NCI-H748 treated with DMSO at 0.1 percent for 48 hours (cell line): Measurements from ENCODE around the gene SOX12.

ENCODE experiments used
- DNase-seq: peaks from one replicate; lab custom pipeline; 2025; lab: John Stamatoyannopoulos, UW

Gene SOX12

DNA sequence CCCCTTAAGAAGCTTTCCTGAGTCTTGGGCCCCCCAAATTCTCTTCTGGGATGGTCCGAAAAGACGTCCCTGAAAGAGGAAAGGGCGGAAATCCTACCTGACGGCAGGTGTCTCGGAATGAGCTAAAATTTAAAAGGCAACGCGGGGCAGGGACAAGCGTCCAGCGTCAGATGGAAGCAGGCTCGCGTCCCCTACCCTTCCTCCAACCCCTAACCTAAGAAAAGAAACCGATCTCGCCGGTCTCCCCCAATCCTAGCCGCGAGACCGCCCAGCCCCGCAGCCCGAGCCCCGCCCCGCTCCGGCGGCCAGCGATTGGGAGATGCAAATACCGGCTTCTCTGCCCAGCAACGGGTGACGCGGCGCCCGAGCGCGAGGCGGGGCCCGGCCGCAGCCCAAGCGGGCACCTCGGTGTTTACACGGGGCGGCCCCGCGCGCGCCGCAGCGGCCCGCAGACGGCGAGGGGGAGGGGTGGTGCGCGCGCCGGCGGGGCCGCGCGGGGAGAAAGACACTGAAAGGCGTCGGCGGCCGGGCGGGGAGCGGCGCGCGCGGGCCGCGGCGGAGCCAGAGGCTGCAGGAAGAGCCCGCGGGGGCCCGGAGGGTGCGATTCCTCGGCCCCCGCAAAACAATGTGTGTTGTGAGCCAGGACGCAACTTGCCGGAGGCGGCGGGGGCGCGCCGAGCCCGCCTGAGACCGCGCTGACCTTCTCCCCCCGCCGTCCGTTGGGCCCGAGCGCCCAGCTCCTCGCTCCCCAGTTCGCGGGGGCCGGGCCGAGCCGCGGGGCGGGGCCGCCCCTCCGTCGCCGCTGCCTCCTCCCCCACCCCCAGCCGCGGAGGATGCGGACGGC, at the start of gene SOX12:
Gene SOX12, plus strand, starts transcription at position 508 of the 844 bp plus-strand sequence. CDS start 373 bp downstream, outside the sequence.
- peak; percentile 98 for DNase-seq

DNA sequence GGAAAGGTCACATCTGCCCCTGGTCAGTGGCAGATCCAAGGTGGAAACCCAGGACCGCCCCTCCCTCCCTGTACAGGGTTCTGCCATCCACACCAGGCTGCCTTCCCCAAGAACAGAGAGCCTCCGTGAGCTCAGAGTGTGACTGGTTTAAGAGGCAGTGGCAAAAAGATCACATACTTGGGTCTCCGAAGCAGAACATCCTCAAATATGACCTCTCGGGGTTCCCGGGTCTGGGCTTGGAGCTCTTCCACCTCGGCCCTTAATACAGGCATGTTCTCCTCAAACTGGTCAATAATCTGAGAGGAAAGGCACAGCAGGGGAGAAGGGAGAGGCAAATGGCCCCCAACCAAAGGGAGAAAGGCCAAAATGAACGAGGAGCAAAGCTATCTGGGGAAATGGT, 49.6 kb upstream of the SOX12 start:
- no peak for DNase-seq

DNA sequence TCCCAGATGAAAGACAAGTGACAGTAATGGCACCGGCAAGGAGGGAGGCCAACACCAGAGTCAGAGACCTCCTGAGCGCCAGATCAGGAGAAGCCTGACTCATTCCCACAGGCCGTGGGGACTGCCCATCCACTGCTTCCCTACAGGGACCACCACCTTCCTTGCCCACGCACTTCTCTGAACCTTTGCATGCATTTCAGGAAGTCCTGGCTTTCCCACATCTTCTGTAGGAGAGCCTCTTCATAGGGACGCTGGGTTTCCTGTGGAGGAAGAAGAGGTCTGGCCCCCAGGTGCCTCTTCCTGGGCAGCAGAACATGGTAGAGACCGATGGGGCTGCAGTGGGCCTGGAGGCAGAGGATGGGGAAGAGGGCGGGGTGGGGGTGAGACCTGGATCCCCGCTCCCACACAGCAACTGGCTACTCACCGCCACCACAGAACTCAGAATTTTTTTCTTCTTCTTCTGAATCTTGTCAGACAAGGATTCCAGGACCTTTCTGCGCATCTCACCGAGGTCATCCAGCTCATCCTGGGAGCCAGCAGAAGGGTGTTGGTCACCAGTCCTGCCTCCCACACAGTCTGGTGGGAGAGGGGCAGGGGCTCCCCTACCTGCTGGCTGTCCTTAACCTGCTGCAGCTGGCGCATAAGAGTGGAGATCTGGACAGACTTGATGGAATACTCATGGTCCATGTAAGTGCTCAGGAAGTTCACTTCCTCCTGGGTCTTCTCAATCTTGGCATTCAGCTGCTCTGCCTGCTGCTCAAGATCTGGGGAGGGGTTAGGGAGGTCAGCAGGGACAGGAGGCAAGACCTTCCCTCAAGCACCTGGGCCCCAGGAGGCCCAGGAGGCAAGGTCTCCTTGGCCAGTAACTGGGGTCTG, 48.5 kb upstream of the SOX12 start:
- DNase-seq: no peak

DNA sequence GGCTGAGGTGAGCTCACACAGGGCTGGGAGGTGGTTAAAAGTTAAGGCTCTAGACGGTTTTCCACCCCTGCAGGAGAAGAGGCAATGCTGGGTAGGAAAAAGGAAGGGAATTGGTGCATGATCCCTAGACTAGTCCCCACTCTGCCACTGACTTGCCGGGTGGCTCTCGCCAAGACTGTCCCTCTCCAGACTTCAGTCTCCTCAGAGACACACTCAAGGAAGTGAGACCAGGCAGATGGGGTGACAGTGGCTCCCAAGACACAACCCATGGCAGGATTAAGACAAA, 47.9 kb upstream of the SOX12 start:
- no peak for DNase-seq

DNA sequence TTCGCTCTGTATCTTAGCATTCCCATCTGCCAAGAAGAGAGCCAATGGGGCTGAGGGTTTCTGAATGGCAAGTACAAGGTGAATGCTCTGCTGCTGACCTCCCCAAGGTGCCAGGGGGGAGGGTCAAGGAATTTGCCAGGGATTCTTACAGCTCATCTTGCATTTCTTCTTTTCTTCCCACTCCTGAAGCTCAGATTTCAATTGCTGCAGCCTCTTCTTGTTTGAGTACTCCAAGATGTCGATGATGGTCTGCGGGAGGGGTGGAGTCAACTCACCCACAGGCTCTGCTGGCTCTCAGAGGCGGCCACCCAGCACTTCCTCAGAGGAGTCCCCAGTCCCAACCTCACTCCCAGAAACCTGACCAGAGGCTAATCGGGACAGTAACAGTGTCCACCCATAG, 47.2 kb upstream of the SOX12 start:
- DNase-seq: no peak

DNA sequence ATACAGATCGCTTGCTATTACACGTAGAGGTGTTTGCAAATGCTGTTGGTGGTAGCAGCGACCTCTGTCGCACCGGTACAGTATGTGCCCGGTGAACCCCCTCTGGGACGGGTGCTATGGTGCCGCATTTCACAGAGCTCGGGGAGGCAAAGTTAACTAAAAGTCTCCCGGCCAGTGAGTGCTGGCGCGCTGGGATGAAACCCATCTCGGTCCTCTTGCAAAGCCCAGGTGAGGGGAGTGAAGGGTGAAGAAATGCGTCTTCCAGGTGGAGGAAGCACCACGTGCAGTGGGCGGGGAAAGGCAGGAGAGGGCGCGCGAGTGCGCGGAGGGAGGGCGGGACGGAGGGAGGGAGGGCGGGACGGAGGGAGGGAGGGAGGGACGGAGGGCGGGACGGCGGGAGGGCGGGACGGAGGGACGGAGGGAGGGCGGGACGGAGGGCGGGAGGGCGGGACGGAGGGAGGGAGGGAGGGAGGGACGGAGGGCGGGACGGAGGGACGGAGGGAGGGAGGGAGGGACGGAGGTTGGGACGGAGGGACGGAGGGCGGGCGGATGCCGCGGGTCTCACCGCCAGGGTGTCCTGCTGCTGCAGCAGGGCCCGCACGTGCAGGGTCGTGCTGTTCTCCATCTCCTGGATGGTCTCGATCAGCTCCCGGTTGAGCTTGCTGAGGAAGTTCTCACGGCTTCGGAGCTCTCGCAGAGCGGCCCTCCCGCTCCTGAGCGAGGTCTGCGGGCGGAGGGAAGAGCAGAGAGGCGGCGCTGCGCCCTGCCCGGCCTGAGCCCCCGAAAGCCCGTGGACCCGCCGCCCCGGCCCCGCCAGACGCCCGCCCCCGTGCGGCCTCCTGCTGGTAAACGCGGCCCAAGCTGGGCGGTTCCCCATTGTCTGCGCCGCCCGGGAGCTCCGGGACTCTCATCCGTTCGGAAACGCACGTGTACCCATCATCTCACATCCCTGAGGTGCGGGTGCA, 46.5 kb upstream of the SOX12 start:
- no peak for DNase-seq

GRCh38 chr20:284172-284571, 41.2 kb upstream of the SOX12 start:
- no peak for DNase-seq

GRCh38 chr20:286508-286907, 38.8 kb upstream of the SOX12 start:
- DNase-seq: no peak

DNA sequence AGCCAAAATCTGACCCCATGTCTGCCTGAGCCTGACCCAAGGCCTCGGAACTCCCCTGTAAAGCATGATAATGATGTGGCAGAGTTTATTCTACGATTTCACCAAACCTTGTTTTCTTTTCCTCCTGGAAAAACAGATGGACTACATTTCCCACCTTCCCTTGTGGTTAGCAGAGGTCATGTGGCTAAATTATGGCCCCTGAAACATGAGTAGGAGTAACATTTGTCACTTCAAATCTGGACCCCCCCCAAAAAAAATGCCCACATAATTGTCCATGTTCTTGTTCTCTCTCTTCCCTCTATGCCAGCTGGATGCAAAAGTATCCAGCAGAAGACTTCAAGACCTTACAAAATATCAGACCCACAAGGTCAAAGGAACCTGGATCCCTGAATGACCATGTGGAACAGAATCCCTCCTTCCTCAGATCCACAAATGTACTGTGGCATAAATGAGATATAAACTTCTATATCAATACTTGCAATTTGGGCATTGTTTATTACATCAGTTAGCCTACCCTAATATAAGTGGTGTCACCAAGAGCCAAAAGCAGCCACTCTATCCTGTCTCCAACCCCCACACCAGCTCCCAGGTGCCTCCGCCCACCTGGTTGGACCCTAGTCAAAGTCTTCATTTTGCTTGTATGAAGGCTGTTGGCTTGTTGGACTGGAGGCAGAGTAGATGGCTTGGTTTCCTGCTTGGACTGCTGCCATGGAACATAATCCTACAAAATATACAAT, 36.2 kb upstream of the SOX12 start:
- DNase-seq: no peak

DNA sequence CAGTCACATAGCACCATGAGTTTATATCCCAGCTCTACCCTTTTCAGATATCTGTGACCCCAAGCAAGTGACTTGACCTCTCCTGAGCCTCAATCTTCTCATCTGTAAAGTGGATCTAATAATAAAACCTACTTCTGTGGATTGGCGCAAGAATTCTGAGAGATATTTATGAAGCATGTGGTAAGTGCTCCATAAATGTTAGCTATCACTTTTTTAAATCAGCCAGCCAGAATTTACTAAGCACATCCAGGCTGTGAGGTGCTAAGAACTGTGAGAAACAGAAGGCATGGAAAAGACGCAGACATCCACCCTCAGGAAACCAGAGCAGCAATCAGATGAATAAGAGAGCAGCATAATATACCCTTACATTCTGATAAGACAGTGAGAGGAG, 35.7 kb upstream of the SOX12 start:
- DNase-seq: no peak

DNA sequence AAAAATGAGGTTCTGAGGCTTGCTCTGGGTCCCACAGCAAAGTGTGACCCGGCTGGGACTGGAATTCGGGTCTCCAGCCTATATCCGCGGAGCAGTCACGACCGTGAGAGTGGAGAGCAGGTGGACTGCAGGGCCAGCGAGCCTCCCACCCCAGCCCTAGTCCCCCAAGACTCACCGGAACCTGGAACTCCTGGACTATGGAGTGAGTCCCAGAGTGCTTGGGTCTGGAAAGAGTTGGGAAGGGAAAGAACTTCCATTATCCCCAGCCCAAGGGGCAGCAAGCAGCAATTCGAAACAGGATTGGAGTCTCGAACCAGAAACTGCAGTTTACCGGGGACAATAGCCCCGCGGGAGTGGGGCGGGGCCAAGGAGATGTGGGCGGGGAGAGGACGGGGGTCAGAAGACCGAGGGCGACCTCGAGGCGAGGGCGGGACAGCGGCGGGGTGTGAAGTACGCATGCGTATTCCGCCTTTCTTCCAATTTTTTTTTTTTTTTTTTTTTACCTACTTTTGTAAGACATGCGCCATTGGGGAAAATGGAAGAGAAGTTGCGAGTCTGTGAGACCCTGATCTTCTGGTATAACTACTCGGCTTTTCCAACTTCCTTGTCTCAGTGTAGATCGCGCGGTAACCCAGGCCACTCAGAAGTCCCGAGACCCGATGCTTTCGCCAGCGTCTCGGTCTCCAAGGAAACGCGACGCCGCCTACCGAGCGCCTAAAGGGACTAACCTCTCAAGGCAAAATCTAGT, 35.1 kb upstream of the SOX12 start, which contains the start of gene C20orf96:
Gene C20orf96, minus strand, starts transcription at position 667 of the 748 bp plus-strand sequence. Its CDS starts 140 bp downstream, at position 527.
- peak; percentile 94 for DNase-seq

GRCh38 chr20:294602-295001, 30.8 kb upstream of the SOX12 start:
- DNase-seq: no peak

GRCh38 chr20:295804-296203, 29.5 kb upstream of the SOX12 start:
- DNase-seq: no peak

DNA sequence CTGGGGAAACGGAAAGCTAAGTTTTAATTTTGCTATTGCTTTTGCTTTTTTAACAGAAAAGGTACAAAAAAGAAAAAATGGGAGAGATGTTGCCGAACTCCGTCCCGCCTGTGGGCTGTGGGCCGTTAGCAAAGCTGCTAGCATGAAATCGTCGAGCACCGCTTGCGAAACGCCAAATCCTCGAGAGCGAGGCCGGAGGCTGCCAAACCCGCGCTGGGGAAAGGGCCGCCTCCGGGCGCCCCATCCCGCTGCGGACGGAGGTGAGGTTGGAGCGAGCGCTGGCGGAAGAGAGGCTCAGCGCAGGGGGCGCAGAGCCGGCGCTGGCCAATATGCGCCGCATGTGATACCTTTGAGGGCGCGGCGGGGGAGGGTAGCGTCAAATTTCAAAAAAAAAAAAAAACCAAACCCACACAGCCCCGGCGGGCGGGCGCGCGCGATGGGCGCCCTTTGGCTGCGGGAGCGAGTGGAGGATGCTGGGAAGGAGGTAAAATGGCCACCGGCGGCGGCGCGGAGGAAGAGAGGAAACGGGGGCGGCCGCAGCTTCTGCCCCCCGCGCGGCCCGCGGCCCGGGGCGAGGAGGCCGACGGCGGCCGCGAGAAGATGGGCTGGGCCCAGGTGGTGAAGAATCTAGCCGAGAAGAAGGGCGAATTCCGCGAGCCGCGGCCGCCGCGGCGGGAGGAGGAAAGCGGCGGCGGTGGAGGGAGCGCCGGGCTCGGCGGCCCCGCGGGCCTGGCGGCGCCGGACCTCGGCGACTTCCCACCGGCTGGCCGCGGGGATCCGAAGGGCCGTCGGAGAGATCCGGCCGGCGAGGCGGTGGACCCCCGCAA, 28.0 kb upstream of the SOX12 start, which contains the start of gene ZCCHC3:
Gene ZCCHC3, plus strand, starts transcription at position 473 of the 827 bp plus-strand sequence. Its CDS starts 17 bp downstream, at position 490.
- DNase-seq: peak; percentile 95

DNA sequence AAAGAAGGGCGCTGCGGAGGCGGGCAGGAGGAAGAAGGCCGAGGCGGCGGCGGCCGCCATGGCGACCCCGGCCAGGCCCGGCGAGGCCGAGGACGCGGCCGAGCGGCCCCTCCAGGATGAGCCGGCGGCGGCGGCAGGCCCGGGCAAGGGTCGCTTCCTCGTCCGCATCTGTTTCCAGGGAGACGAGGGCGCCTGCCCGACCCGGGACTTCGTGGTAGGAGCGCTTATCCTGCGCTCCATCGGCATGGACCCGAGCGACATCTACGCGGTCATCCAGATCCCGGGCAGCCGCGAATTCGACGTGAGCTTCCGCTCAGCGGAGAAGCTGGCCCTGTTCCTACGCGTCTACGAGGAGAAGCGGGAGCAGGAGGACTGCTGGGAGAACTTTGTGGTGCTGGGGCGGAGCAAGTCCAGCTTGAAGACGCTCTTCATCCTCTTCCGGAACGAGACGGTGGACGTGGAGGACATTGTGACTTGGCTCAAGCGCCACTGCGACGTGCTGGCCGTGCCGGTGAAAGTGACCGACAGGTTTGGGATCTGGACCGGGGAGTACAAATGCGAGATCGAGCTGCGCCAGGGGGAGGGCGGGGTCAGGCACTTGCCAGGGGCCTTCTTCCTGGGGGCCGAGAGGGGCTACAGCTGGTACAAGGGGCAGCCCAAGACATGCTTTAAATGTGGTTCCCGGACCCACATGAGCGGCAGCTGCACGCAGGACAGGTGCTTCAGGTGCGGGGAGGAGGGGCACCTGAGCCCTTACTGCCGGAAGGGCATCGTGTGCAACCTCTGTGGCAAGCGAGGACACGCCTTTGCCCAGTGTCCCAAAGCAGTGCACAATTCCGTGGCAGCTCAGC, 27.2 kb upstream of the SOX12 start:
- DNase-seq: peak; percentile 57

DNA sequence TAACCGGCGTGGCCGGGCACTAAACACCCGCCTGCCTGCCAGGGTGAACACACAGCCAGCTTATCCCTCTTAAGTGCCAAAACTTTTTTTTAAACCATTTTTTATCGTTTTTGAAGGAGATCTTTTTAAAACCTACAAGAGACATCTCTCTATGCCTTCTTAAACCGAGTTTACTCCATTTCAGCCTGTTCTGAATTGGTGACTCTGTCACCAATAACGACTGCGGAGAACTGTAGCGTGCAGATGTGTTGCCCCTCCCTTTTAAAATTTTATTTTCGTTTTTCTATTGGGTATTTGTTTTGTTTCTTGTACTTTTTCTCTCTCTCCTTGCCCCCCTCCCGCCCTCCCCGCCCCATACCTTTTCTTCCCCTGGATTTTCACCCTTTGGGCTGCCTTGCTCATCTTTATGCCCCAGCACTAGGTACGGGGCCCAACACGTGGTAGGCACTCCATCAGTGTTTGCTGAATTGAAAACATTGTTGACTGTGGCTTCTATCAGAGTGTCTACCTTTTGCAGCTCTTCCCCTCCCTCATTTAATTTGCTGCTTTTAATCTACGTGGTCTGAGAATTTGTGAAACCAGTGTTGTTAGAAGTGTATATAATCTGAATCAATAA, 26.5 kb upstream of the SOX12 start:
- no peak for DNase-seq

GRCh38 chr20:300345-300990, 24.9 kb upstream of the SOX12 start:
- DNase-seq: no peak
